Chondrocyte (in vitro differentiated cells): ENCODE results near the gene HERC3. TPM values are rescaled to one million over a fixed set of nuclear protein-coding genes. Genes with fewer than 3 reads are reported as not detected.

Experiments
- DNase-seq: peaks from one replicate; pipeline ENCODE4 v3.0.0; 2021; ENCODE audit warnings: mixed read lengths, low spot score
- H3K27ac Mint-ChIP-seq: one replicate; pipeline ENCODE4 v1.8.0; 2021; ENCODE audit warnings: mild to moderate bottlenecking, moderate library complexity, mixed read lengths; ENCODE audit not compliant: unreplicated experiment
- H3K27me3 Mint-ChIP-seq: 2 replicates; pipeline ENCODE4 v1.8.0; 2021; ENCODE audit warnings: low read depth, mixed read lengths
- H3K36me3 Mint-ChIP-seq: 2 replicates; pipeline ENCODE4 v1.8.0; 2021; ENCODE audit warnings: low read depth, mixed read lengths
- H3K4me1 Mint-ChIP-seq: 2 replicates; pipeline ENCODE4 v1.8.0; 2021; ENCODE audit warnings: low read depth, mild to moderate bottlenecking, mixed read lengths
- H3K4me3 Mint-ChIP-seq: one replicate; pipeline ENCODE4 v1.8.0; 2021; ENCODE audit warnings: mild to moderate bottlenecking, moderate library complexity, mixed read lengths; ENCODE audit not compliant: unreplicated experiment
- H3K9me3 Mint-ChIP-seq: 2 replicates; pipeline ENCODE4 v1.8.0; 2021; ENCODE audit warnings: low read depth, mixed read lengths
- total RNA-seq: library from RNA; stranded (reverse); gene quantifications from 3 replicates; pipeline ENCODE4 v1.2.1, GENCODE V29; 2021
- TF ChIP-seq, protein P1 (sequence below): fragments of 200-600 bp; sonication (generic); IDR thresholded peaks from 2 replicates; pipeline ENCODE4 v1.5.0; 2021; ENCODE audit warnings: antibody characterized with exemption, mild to moderate bottlenecking, moderate library complexity

The HERC3 gene
- total RNA-seq, 1 donor from 2014 or later = 16.7 TPM

DNA sequence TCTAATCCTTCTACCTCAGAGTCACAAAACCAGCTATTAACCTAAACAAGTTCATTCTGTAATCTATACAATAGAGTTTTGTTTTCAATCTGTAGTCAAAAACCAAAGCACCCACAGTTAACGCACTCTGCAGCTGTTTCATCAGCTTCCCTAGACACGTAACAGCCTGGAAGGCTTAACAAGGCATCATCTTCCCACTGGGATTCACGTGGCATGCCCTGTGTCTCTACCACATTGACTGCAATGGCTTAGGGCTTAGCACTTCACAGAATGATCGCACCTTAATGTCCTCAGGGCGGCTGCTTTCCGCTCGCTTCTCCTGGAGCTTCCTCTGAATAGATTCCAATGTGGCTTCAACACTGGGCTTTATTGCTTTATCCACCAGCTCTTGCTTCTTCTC, 155.1 kb downstream of the HERC3 start:
- Mint-ChIP-seq H3K27ac (no peak overlapping the region), H3K36me3 (peaks cover 22% of the 10 kb centered on the region), H3K27me3 (no peaks in the 10 kb centered on the region), H3K4me3 (no peak overlapping the region), H3K4me1 (peaks cover 56% of the 10 kb centered on the region), H3K9me3 (no peaks in the 10 kb centered on the region)
- no peak for DNase-seq
- TF ChIP-seq, protein P1, sequence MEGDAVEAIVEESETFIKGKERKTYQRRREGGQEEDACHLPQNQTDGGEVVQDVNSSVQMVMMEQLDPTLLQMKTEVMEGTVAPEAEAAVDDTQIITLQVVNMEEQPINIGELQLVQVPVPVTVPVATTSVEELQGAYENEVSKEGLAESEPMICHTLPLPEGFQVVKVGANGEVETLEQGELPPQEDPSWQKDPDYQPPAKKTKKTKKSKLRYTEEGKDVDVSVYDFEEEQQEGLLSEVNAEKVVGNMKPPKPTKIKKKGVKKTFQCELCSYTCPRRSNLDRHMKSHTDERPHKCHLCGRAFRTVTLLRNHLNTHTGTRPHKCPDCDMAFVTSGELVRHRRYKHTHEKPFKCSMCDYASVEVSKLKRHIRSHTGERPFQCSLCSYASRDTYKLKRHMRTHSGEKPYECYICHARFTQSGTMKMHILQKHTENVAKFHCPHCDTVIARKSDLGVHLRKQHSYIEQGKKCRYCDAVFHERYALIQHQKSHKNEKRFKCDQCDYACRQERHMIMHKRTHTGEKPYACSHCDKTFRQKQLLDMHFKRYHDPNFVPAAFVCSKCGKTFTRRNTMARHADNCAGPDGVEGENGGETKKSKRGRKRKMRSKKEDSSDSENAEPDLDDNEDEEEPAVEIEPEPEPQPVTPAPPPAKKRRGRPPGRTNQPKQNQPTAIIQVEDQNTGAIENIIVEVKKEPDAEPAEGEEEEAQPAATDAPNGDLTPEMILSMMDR = no peak

DNA sequence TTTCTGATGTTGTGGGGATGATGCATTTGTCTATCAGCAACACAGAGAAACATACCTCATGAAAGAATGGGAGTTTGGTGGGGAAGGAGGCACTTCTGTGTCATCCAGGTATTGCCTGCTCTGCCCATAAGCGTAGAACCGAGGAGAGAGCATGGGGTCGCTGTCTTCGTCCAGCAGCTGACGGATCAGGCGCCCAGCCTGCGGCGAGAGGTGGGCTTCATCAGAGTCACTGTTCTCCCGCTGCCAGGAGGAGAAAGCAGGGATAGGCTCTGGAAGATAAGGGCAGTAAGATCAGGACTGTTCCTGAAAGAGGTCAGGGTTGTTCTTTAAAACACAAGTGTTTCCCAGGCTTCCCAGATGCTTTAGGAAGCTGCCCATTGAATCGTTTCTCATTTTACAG, 158.1 kb downstream of the HERC3 start:
- Mint-ChIP-seq H3K27me3 (no peaks in the 10 kb centered on the region), H3K4me3 (no peak overlapping the region), H3K36me3 (peaks cover 22% of the 10 kb centered on the region), H3K27ac (no peak overlapping the region), H3K4me1 (peaks cover 50% of the 10 kb centered on the region), H3K9me3 (no peaks in the 10 kb centered on the region)
- no peak for DNase-seq
- TF ChIP-seq, protein P1 = no peak

DNA sequence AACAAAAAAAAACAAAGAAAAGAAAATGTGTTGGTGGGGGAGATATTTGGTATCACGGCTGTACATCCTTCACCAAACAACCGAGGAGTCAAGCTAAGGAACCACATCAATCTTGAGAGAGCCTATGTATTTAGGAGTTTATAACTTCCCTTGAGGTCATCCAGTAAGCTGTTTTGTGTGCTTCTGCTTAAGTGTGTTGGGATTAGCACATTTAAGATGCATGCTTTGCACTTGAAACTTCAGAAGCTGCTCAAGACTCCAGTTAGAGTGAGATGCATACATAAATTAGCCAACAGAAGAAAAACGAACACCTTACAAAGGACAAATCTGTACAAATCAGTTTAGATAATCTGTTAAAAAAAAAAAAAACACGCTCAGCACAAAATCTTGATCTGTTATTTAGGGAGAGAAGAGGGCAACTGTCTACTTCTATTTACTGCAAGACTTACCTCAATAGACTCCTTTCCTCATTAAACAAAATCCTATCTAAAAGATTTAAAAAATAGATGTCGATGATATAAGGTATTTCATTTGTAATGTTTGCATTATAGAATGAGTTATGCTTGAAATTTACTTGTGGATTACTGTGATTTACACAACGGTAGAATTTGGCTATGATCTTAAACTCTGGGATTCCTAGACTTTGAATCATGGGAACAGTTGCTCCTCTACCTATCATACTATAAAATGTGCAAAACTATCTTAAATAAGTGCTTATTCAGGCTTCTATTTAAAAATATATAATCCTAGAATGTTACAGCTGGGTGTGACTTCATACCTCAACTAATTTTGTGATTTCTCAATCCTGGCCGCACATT, 159.2 kb downstream of the HERC3 start:
- Mint-ChIP-seq H3K27ac (peak overlapping the region; percentile 78), H3K4me3 (no peak overlapping the region), H3K9me3 (no peaks in the 10 kb centered on the region), H3K27me3 (no peaks in the 10 kb centered on the region), H3K36me3 (peaks cover 22% of the 10 kb centered on the region), H3K4me1 (peaks cover 45% of the 10 kb centered on the region)
- no peak for DNase-seq
- TF ChIP-seq, protein P1 = no peak

DNA sequence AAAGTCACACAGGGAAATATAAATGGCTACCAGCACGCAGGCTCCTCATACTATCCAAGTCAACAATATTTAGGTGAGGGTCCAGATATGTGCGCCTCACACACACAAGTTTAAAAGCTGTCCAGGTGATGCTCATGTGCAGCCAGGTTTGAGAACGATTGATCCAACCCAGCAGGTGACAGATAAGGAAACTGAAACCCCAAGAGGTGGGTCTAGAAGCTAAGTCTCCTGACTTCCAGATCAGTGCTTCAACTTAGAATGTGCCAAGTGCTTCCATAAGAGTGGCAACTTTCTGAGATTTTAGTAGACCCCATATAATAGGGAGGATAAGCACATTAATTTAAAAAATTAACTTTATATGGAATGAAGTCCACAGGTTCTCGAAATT, 159.8 kb downstream of the HERC3 start:
- TF ChIP-seq, protein P1 = no peak
- Mint-ChIP-seq H3K4me3 (no peak overlapping the region), H3K27me3 (no peaks in the 10 kb centered on the region), H3K9me3 (no peaks in the 10 kb centered on the region), H3K27ac (peak overlapping the region; percentile 78), H3K36me3 (peaks cover 20% of the 10 kb centered on the region), H3K4me1 (peaks cover 44% of the 10 kb centered on the region)
- DNase-seq = no peak

DNA sequence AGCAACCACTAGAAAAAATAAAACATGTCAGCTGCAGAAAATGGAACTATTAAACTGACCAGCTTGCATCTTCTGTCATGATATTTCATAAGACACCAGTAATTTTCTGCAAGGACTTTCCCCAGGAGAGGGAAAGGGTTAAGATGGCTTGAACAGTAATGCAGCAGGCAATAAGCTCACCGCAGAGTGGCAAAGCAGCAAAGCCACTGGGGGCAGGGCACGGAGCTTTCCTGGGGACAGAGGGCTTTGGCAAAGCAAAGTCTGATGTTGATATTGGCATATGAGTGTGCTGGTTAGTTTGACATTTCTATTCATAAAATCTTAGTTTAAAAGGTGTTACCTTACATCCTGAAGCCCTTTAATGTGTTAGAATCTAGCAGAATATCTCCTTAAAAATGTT, 160.5 kb downstream of the HERC3 start:
- TF ChIP-seq, protein P1 = no peak
- Mint-ChIP-seq H3K9me3 (no peaks in the 10 kb centered on the region), H3K36me3 (peaks cover 18% of the 10 kb centered on the region), H3K27ac (peak overlapping the region; percentile 78), H3K27me3 (no peaks in the 10 kb centered on the region), H3K4me1 (peaks cover 50% of the 10 kb centered on the region), H3K4me3 (no peak overlapping the region)
- DNase-seq = no peak
